RWPE1 (cell line): Measurements from ENCODE around the gene ARHGAP11A.
A peak's percentile ranks its signal among the peaks of the same experiment; 100 is the strongest.

Experiments used
- CTCF ChIA-PET: fragments of 350-600 bp; sonication (Branson Sonifier 250); formaldehyde crosslinking; extraction: SDS; loops from one replicate; lab custom pipeline; 2021; lab: Yijun Ruan, JAX
- POLR2A ChIA-PET: fragments of 400-600 bp; formaldehyde crosslinking; extraction: SDS; loops from one replicate; lab custom pipeline; 2020; ENCODE audit warnings: antibody characterized with exemption; ENCODE audit not compliant: low non-redundant PET; lab: Yijun Ruan, JAX
- DNase-seq: peaks from one replicate; pipeline ENCODE4 v3.0.0; 2012; ENCODE audit warnings: low spot score
- H3K27ac ChIP-seq: fragments of 450-650 bp; 2 replicates; pipeline ENCODE4 v1.5.1; 2017
- TF ChIP-seq, protein P1 (sequence below): fragments of 450-650 bp; conservative IDR thresholded peaks from 2 replicates; pipeline ENCODE4 v1.5.1; 2017; ENCODE audit warnings: low read depth, mild to moderate bottlenecking

Gene ARHGAP11A

DNA sequence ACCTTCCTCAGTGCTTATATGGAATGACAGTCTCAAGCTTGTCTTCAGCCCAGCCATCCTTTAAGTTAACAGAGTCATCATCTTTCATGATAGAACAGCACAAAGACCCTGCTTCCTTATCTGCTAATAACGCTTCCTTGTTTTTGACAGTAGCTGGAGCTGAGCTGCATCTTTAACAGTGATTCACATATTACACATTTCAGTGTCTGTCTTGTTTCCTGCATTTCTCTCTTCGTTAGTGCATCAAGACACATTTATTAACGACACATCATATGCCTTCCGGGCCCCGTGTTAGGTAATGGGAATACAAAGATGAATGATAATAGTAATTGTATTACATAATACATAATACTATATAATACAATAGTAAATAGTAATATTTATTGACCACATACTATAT lies 72.3 kb downstream of the ARHGAP11A start:
- DNase-seq, result peak; percentile 67
- peak overlapping the region; percentile 59; the same call in 1 of the 2 replicates for H3K27ac ChIP-seq
- POLR2A ChIA-PET, result no interaction called here
- CTCF ChIA-PET, result no interaction called here
- TF ChIP-seq, protein P1, sequence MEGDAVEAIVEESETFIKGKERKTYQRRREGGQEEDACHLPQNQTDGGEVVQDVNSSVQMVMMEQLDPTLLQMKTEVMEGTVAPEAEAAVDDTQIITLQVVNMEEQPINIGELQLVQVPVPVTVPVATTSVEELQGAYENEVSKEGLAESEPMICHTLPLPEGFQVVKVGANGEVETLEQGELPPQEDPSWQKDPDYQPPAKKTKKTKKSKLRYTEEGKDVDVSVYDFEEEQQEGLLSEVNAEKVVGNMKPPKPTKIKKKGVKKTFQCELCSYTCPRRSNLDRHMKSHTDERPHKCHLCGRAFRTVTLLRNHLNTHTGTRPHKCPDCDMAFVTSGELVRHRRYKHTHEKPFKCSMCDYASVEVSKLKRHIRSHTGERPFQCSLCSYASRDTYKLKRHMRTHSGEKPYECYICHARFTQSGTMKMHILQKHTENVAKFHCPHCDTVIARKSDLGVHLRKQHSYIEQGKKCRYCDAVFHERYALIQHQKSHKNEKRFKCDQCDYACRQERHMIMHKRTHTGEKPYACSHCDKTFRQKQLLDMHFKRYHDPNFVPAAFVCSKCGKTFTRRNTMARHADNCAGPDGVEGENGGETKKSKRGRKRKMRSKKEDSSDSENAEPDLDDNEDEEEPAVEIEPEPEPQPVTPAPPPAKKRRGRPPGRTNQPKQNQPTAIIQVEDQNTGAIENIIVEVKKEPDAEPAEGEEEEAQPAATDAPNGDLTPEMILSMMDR, result no peak

DNA sequence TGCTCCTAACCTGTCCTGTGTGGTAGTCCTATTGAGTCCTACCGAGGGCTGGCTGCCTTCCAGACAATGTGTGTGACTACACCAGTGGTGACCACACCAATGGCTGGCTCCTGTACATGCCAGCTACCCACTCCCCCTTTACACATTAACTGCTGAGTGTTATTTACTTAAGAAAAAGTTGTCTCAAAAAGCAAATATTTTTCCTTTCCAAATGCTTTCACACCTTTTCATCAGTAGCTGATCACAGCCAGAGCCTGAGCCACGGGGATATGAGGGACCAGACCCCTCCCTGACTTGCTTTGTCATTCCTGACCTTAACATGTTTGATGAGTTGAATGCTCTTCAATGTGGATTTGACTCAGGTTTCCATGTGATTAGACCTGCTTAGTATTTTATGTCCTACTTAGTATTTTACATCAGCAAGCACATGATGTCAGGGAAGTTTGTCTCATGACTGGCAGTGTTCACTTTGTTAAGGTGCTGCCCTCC lies 72.9 kb downstream of the ARHGAP11A start:
- DNase-seq, result no peak
- H3K27ac ChIP-seq, result peak overlapping the region; percentile 59; the same call in 1 of the 2 replicates
- ChIA-PET POLR2A (no interaction called here), CTCF (interaction anchor here (0.7 kb wide), 1 partner anchor 514 kb away, joined by 3 read pairs; no protein-coding TSS in a partner anchor)
- TF ChIP-seq, protein P1, result no peak
